B cell (primary cell): Measurements from ENCODE around the gene CD180. TPM values are rescaled to one million over a fixed set of nuclear protein-coding genes. Genes with fewer than 3 reads are reported as not detected.
A peak's percentile ranks its signal among the peaks of the same experiment; 100 is the strongest.

ENCODE experiments used
- ATAC-seq: fragments of 200-7000 bp; cut with Tn5 transposase; one replicate; pipeline ENCODE4 v1.10.0; 2021; ENCODE audit warnings: low read depth, mild to moderate bottlenecking, moderate number of reproducible peaks, moderate library complexity
- CTCF ChIA-PET: fragments of 350-600 bp; sonication (Branson Sonifier 250); formaldehyde crosslinking; loops from one replicate; lab custom pipeline; 2021; ENCODE audit warnings: antibody characterized with exemption, inconsistent platforms; lab: Charles Lee
- POLR2A ChIA-PET: fragments of 350-600 bp; sonication (Branson Sonifier 250); formaldehyde crosslinking; loops from one replicate; lab custom pipeline; 2021; ENCODE audit warnings: antibody characterized with exemption; lab: Charles Lee
- DNase-seq: peaks from one replicate; pipeline ENCODE4 v3.0.0; 2013
- H2AFZ ChIP-seq: 2 replicates; pipeline ENCODE4 v1.6.1; 2012; ENCODE audit warnings: mild to moderate bottlenecking, low read depth, low read length; ENCODE audit not compliant: insufficient read depth, poor library complexity, severe bottlenecking
- H3K27ac ChIP-seq, 2 donors: 1 replicate in 1 of 2; 2 replicates in 1 of 2; pipeline ENCODE4 v1.5.1; 2012 to 2013; ENCODE audit warnings: low read length in 2 of 2, mild to moderate bottlenecking in 2 of 2, moderate library complexity in 1 of 2
- H3K27me3 ChIP-seq, 4 experiments: fragments of 200-600 bp in 1 of 4; sonication (generic) in 1 of 4; replicated peaks in 1 of 4; 1 replicate in 2 of 4; 2 replicates in 2 of 4; pipeline versions ENCODE4 v1.6.1 to v1.7.0; 2013 to 2016; ENCODE audit warnings: low read length in 3 of 4, mild to moderate bottlenecking in 2 of 4, mixed read lengths in 1 of 4, moderate library complexity in 1 of 4; ENCODE audit not compliant: insufficient read depth in 4 of 4, control insufficient read depth in 3 of 4; ENCODE audit errors: control extremely low read depth in 1 of 4
- H3K36me3 ChIP-seq, 2 experiments: replicated peaks in 1 of 2; 1 replicate in 1 of 2; 2 replicates in 1 of 2; pipeline versions ENCODE4 v1.6.1 to v1.7.1; 2013; ENCODE audit warnings: low read length in 1 of 2; ENCODE audit not compliant: insufficient read depth in 2 of 2, control insufficient read depth in 1 of 2; ENCODE audit errors: control extremely low read depth in 1 of 2, extremely low read depth in 1 of 2
- H3K4me1 ChIP-seq, 2 donors: fragments of 200-600 bp in 1 of 2; sonication (generic) in 1 of 2; 1 replicate in 1 of 2; 2 replicates in 1 of 2; pipeline versions ENCODE4 v1.5.1 to v1.6.1; 2013 to 2017; ENCODE audit warnings: low read length in 2 of 2; ENCODE audit not compliant: control insufficient read depth in 2 of 2, insufficient read depth in 2 of 2
- H3K4me2 ChIP-seq: replicated peaks from 2 replicates; pipeline ENCODE3; 2012; ENCODE audit warnings: mild to moderate bottlenecking, low read depth, low read length; ENCODE audit not compliant: poor library complexity, severe bottlenecking
- H3K4me3 ChIP-seq, 5 experiments: fragments of 200-600 bp in 1 of 5; sonication (generic) in 1 of 5; 1 replicate in 3 of 5; 2 replicates in 2 of 5; pipeline versions ENCODE4 v1.5.1 to v1.7.0; 2011 to 2016; ENCODE audit warnings: low read length in 4 of 5, mild to moderate bottlenecking in 4 of 5, low read depth in 2 of 5, control low read depth in 1 of 5, moderate library complexity in 1 of 5; ENCODE audit not compliant: insufficient read depth in 1 of 5; ENCODE audit errors: control extremely low read depth in 1 of 5, extremely low read depth in 1 of 5
- H3K79me2 ChIP-seq: fragments of 200-600 bp; sonication (generic); one replicate; pipeline ENCODE4 v1.6.0; 2016; ENCODE audit warnings: low read length; ENCODE audit not compliant: control insufficient read depth, insufficient read depth
- H3K9ac ChIP-seq: fragments of 200-600 bp; sonication (generic); 2 replicates; pipeline ENCODE4 v1.6.1; 2017; ENCODE audit warnings: mild to moderate bottlenecking, low read length, moderate library complexity
- H3K9me3 ChIP-seq, 3 donors: one replicate each; pipeline versions ENCODE4 v1.6.1 to v1.7.1; 2013; ENCODE audit warnings: low read length in 2 of 3; ENCODE audit not compliant: control insufficient read depth in 2 of 3, insufficient read depth in 1 of 3; ENCODE audit errors: control extremely low read depth in 1 of 3
- H4K20me1 ChIP-seq: 2 replicates; pipeline ENCODE4 v1.6.0; 2012; ENCODE audit warnings: mild to moderate bottlenecking, low read length; ENCODE audit not compliant: insufficient read depth, control insufficient read depth, poor library complexity, severe bottlenecking
- H3K27ac Mint-ChIP-seq: one replicate; pipeline ENCODE4 v1.8.0; 2021; ENCODE audit warnings: mixed read lengths
- H3K27me3 Mint-ChIP-seq: one replicate; pipeline ENCODE4 v1.8.0; 2021; ENCODE audit warnings: mixed read lengths
- H3K4me1 Mint-ChIP-seq: one replicate; pipeline ENCODE4 v1.8.0; 2021; ENCODE audit warnings: mixed read lengths
- H3K4me3 Mint-ChIP-seq: one replicate; pipeline ENCODE4 v1.8.0; 2021; ENCODE audit warnings: mixed read lengths
- H3K9me3 Mint-ChIP-seq: one replicate; pipeline ENCODE4 v1.8.0; 2022; ENCODE audit warnings: mixed read lengths; ENCODE audit not compliant: insufficient read depth
- CTCF ChIP-seq: fragments of 200-600 bp; IDR thresholded peaks from one replicate; pipeline ENCODE4 v1.8.0; 2022; ENCODE audit warnings: antibody characterized with exemption, mild to moderate bottlenecking
- EZH2 ChIP-seq: IDR thresholded peaks from 2 replicates; pipeline ENCODE4 v1.6.1; 2012; ENCODE audit warnings: borderline replicate concordance, low read depth, mild to moderate bottlenecking, moderate library complexity, low read length; ENCODE audit not compliant: insufficient read depth, poor library complexity, severe bottlenecking
- WGBS: methylation state at CpG from one replicate; pipeline ENCODE4 v1.1.5; 2013; ENCODE audit warnings: missing lambda C conversion rate; ENCODE audit not compliant: insufficient coverage; 5-methylcytosine and 5-hydroxymethylcytosine counted together
- intact Hi-C: fragments of 100-400 bp; cut with micrococcal nuclease; formaldehyde crosslinking; loops from one replicate; pipeline ENCODE4 v1.10.0; 2022
- polyA plus RNA-seq: library from polyadenylated mRNA; depleted of rRNA; stranded (reverse); fragments of >200 nt; gene quantifications from 2 replicates; pipeline ENCODE4 v1.2.3, GENCODE V29; 2012
- total RNA-seq, 2 donors: library from RNA; stranded (reverse); fragments of 120-200 nt in 1 of 2; gene quantifications; 1 replicate in 1 of 2; 2 replicates in 1 of 2; pipeline versions ENCODE4 v1.2.3 to v1.2.4, GENCODE V29; 2013 to 2022

Gene CD180
- total and polyA plus RNA-seq, 2 donors (not counting 1 experiment from before 2014, with no cell fraction given): 16.1 to 16.4 TPM

- H3K9ac ChIP-seq: peak overlapping the region; percentile 25
- 38% methylated on average over 1 of the region's 1 CpG for WGBS
- H3K4me3 Mint-ChIP-seq: peak overlapping the region; percentile 79
- no peak for DNase-seq
- peak overlapping the region; percentile 97 for H3K27ac Mint-ChIP-seq
- ChIA-PET CTCF (interaction anchor here (1.1 to 9.8 kb wide), 7 partner anchors 10 to 32 kb away, joined by 3 to 139 read pairs (median 7); no protein-coding TSS in a partner anchor), POLR2A (interaction anchor here (1.2 to 1.3 kb wide), 2 partner anchors 11 to 28 kb away, joined by 3 read pairs; no protein-coding TSS in a partner anchor)
- TF ChIP-seq EZH2: no peak
- TF ChIP-seq CTCF: no peak
- H3K36me3 ChIP-seq: peaks cover 14 to 93% of the 10 kb centered on the region in 2 experiments
- H3K4me1 Mint-ChIP-seq: peaks cover 91% of the 10 kb centered on the region
- ATAC-seq: no peak
- H3K4me2 ChIP-seq: peak overlapping the region; percentile 89
- peak overlapping the region in 1 of 2 donors; percentile 98 for H3K27ac ChIP-seq
- peaks cover 0 to 9% (median 3%) of the 10 kb centered on the region in 3 donors for H3K9me3 ChIP-seq
- peak overlapping the region in 2 of 5 experiments; percentile 15 to 45 for H3K4me3 ChIP-seq
- no peaks in the 10 kb centered on the region for H3K27me3 Mint-ChIP-seq
- H2AFZ ChIP-seq: no peak overlapping the region
- peaks cover 84 to 87% of the 10 kb centered on the region in 2 donors for H3K4me1 ChIP-seq
- intact Hi-C loops: loop anchor here (10.0 kb wide), 2 partner anchors 1025 to 1245 kb away; partner anchors contain the start of gene PIK3R1
- peaks cover 100% of the 10 kb centered on the region for H3K79me2 ChIP-seq
- H4K20me1 ChIP-seq: peaks cover 54% of the 10 kb centered on the region
- H3K27me3 ChIP-seq: no peaks in the 10 kb centered on the region
- H3K9me3 Mint-ChIP-seq: no peaks in the 10 kb centered on the region
These were observed 6.7 kb downstream of the CD180 start for GRCh38 chr5:67189931-67190330.

GRCh38 chr5:67189079-67189354 is 7.6 kb downstream of the CD180 start:
- H2AFZ ChIP-seq: no peak overlapping the region
- peak overlapping the region; percentile 89 for H3K4me2 ChIP-seq
- no peak for TF ChIP-seq EZH2
- no peak for TF ChIP-seq CTCF
- H3K79me2 ChIP-seq: peaks cover 100% of the 10 kb centered on the region
- H3K36me3 ChIP-seq: peaks cover 13 to 95% of the 10 kb centered on the region in 2 experiments
- H3K9me3 ChIP-seq: peaks cover 0 to 9% (median 3%) of the 10 kb centered on the region in 3 donors
- CTCF ChIA-PET: interaction anchor here (0.8 to 2.3 kb wide), 9 partner anchors 10 to 33 kb away, joined by 3 to 22 read pairs (median 3); no protein-coding TSS in a partner anchor
- intact Hi-C loops: no loop called here
- peaks cover 63% of the 10 kb centered on the region for H4K20me1 ChIP-seq
- peaks cover 87% of the 10 kb centered on the region for H3K4me1 Mint-ChIP-seq
- peak overlapping the region; percentile 97 for H3K27ac Mint-ChIP-seq
- ATAC-seq (no peak), DNase-seq (no peak)
- peak overlapping the region in 3 of 5 experiments; percentile 0 to 45 (median 24) for H3K4me3 ChIP-seq
- POLR2A ChIA-PET: interaction anchor here (1.2 to 1.3 kb wide), 2 partner anchors 12 to 29 kb away, joined by 3 read pairs; no protein-coding TSS in a partner anchor
- H3K9ac ChIP-seq: peak overlapping the region; percentile 25
- WGBS: 39% methylated on average over 2 of the region's 3 CpGs
- peaks cover 88 to 89% of the 10 kb centered on the region in 2 donors for H3K4me1 ChIP-seq
- no peaks in the 10 kb centered on the region for H3K27me3 ChIP-seq
- H3K4me3 Mint-ChIP-seq: peak overlapping the region; percentile 79
- peak overlapping the region; percentile 8 to 98 for H3K27ac ChIP-seq
- H3K9me3 Mint-ChIP-seq: no peaks in the 10 kb centered on the region
- no peaks in the 10 kb centered on the region for H3K27me3 Mint-ChIP-seq
